ENCODE measurements around the gene PEBP1.
"Not testable (repeated sequence)": the region's sequence is repeated elsewhere in the genome, so short reads cannot be mapped to it uniquely, and the experiment has no call there.

The PEBP1 gene

GRCh38 chr12:118135788-118136558, at the start of gene PEBP1:
Gene PEBP1 (plus strand): TSS chr12:118136124. CDS start chr12:118136210, 86 bp downstream.
- peak; percentile 71 for DNase-seq

GRCh38 chr12:118089782-118090181, 46.1 kb upstream of the PEBP1 start:
- DNase-seq: no peak

GRCh38 chr12:118094039-118094438, 41.9 kb upstream of the PEBP1 start:
- no peak for DNase-seq

GRCh38 chr12:118098401-118098800, 37.5 kb upstream of the PEBP1 start:
- no peak for DNase-seq

GRCh38 chr12:118098911-118099671, 36.8 kb upstream of the PEBP1 start:
- no peak for DNase-seq

- no peak for DNase-seq
Measured at GRCh38 chr12:118101051-118101450, 34.9 kb upstream of the PEBP1 start.

- DNase-seq: no peak
Measured at GRCh38 chr12:118102070-118102469, 33.9 kb upstream of the PEBP1 start.

- DNase-seq: no peak
Measured at GRCh38 chr12:118102609-118103008, 33.3 kb upstream of the PEBP1 start.

GRCh38 chr12:118103201-118103600, 32.7 kb upstream of the PEBP1 start:
- DNase-seq: no peak

- DNase-seq: no peak
Measured at GRCh38 chr12:118103601-118104382, 32.1 kb upstream of the PEBP1 start, which contains the start of gene VSIG10. Gene VSIG10 (minus strand): TSS chr12:118104011. CDS start chr12:118103671, 340 bp downstream.

- DNase-seq: no peak
Measured at GRCh38 chr12:118107011-118107410, 28.9 kb upstream of the PEBP1 start.

GRCh38 chr12:118107694-118108093, 28.2 kb upstream of the PEBP1 start:
- no peak for DNase-seq

GRCh38 chr12:118109088-118109487, 26.8 kb upstream of the PEBP1 start:
- DNase-seq: no peak

- no peak for DNase-seq
Measured at GRCh38 chr12:118119449-118119879, 16.5 kb upstream of the PEBP1 start.

- peak; percentile 23 for DNase-seq
Measured at GRCh38 chr12:118120579-118121363, 15.2 kb upstream of the PEBP1 start.

GRCh38 chr12:118122264-118122663, 13.7 kb upstream of the PEBP1 start:
- no peak for DNase-seq

- DNase-seq: no peak
Measured at GRCh38 chr12:118124333-118124874, 11.5 kb upstream of the PEBP1 start.

GRCh38 chr12:118125743-118126118, 10.2 kb upstream of the PEBP1 start:
- no peak for DNase-seq

- DNase-seq: peak; percentile 51
Measured at GRCh38 chr12:118126119-118126757, 9.7 kb upstream of the PEBP1 start.

- no peak for DNase-seq
Measured at GRCh38 chr12:118127867-118128266, 8.1 kb upstream of the PEBP1 start.

- DNase-seq: not testable (repeated sequence)
Measured at GRCh38 chr12:118129436-118129835, 6.5 kb upstream of the PEBP1 start.

Measured in NCI-H1092 (cell line).